ENCODE data around the gene DSE. TPM values are rescaled to one million over a fixed set of nuclear protein-coding genes. Genes with fewer than 3 reads are reported as not detected.

The DSE gene
- total RNA-seq, 1 experiment from 2014 or later, result 38.5 TPM

DNA sequence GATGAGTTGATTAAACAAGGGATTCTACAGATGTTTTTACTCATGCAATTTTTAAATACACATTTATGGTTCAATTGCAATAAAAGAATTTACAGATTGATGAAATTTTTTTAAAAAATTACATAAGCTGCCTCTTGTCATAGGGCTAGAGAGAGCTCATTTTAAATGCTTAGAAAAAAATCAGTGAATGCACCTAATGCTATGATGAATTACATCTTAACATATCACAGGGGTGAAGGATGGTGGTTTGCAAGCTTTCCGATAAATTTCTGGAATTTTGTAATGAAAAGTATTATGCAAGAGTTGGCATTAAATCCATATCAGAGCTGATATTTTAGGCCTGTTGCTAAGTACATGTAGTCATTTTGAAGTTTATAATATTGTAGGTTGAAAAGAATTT lies 29.6 kb downstream of the DSE start:
- H3K4me2 ChIP-seq (ENCODE audit: low read length), result no peak overlapping the region
- H3K4me1 ChIP-seq (ENCODE audit: control insufficient read depth in 1 of 2, insufficient read depth in 2 of 2, low read length in 2 of 2), result peaks cover 4 to 13% of the 10 kb centered on the region in 2 experiments
- no peaks in the 10 kb centered on the region for H3K9me2 ChIP-seq (ENCODE audit: insufficient read depth)
- intact Hi-C loops (cut with micrococcal nuclease), result no loop called here
- no TSS peak for BruUV-seq (replicated peaks)
- TF ChIP-seq CBX3 (IDR thresholded peaks at IDR 0.05; ENCODE audit: low read depth) (no peak), POLR2AphosphoS5 (IDR thresholded peaks at IDR 0.05; ENCODE audit: low read depth, low read length) (no peak), EZH2phosphoT487 (IDR thresholded peaks at IDR 0.05; ENCODE audit: borderline replicate concordance) (no peak), ZNF274 (IDR thresholded peaks at IDR 0.05; ENCODE audit: low read depth, low read length) (no peak), RAD21 (IDR thresholded peaks at IDR 0.05; ENCODE audit: low read depth) (no peak)
- TF ChIP-seq, protein P1, sequence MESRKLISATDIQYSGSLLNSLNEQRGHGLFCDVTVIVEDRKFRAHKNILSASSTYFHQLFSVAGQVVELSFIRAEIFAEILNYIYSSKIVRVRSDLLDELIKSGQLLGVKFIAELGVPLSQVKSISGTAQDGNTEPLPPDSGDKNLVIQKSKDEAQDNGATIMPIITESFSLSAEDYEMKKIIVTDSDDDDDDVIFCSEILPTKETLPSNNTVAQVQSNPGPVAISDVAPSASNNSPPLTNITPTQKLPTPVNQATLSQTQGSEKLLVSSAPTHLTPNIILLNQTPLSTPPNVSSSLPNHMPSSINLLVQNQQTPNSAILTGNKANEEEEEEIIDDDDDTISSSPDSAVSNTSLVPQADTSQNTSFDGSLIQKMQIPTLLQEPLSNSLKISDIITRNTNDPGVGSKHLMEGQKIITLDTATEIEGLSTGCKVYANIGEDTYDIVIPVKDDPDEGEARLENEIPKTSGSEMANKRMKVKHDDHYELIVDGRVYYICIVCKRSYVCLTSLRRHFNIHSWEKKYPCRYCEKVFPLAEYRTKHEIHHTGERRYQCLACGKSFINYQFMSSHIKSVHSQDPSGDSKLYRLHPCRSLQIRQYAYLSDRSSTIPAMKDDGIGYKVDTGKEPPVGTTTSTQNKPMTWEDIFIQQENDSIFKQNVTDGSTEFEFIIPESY (IDR thresholded peaks at IDR 0.05; ENCODE audit: extremely low read depth, insufficient replicate concordance, low read length), result no peak
- peaks cover 34% of the 10 kb centered on the region; the same call in 1 of the 2 replicates for H3K79me2 ChIP-seq (ENCODE audit: insufficient read depth, low read length)
- no peak overlapping the region for H2AFZ ChIP-seq (ENCODE audit: low read depth, low read length, poor library complexity, severe bottlenecking)
- H3K27me3 ChIP-seq (ENCODE audit: insufficient read depth, low read length), result no peaks in the 10 kb centered on the region
- H3K27ac ChIP-seq (ENCODE audit: low read depth, low read length), result no peak overlapping the region
- no peak for DNase-seq (ENCODE audit: low read depth, low spot score)
- no peak overlapping the region for H3K4me3 ChIP-seq (replicated peaks in 1 of 2; ENCODE audit: low read depth in 1 of 2, low read length in 2 of 2)
- ChIA-PET RAD21 (ENCODE audit: low non-redundant PET in 1 of 2, low total read pairs in 2 of 2, uncharacterized antibody in 2 of 2, unreplicated experiment in 2 of 2) (no interaction called here), CTCF (no interaction called here), POLR2A (no interaction called here)
- peaks cover 0 to 5% of the 10 kb centered on the region in 2 experiments; a peak in 1 of 4 replicates for H3K36me3 ChIP-seq (ENCODE audit: control insufficient read depth in 1 of 2, insufficient read depth in 2 of 2, low read length in 2 of 2)
- H3K9me3 ChIP-seq (ENCODE audit: control insufficient read depth in 1 of 2, insufficient read depth in 1 of 2, low read depth in 1 of 2, low read length in 2 of 2), result no peaks in the 10 kb centered on the region
- H4K20me1 ChIP-seq (ENCODE audit: insufficient read depth), result no peaks in the 10 kb centered on the region
- ATAC-seq, result no peak
- no peak overlapping the region for H3K9ac ChIP-seq (ENCODE audit: low read length)
